CD4-positive, CD25-positive, alpha-beta regulatory T cell (primary cell): Measurements from ENCODE around the gene BFSP1. TPM values are rescaled to one million over a fixed set of nuclear protein-coding genes. Genes with fewer than 3 reads are reported as not detected.

ENCODE experiments used
- ATAC-seq, 2 donors: fragments of 150-1000 bp; cut with Tn5 transposase; one replicate each; pipeline ENCODE4 v1.10.0; 2021; ENCODE audit warnings: low read depth in 2 of 2, moderate number of reproducible peaks in 2 of 2, moderate library complexity in 1 of 2
- DNase-seq, 3 donors: peaks; one replicate each; pipeline versions ENCODE4 v3.0.0 to v3.0.0-alpha.2; 2012 to 2022; ENCODE audit warnings: mixed read lengths in 1 of 3
- H3K27ac ChIP-seq: one replicate; pipeline ENCODE4 v1.7.0; 2013; ENCODE audit warnings: mild to moderate bottlenecking, low read length; ENCODE audit not compliant: insufficient read depth, poor library complexity, severe bottlenecking
- H3K27me3 ChIP-seq: one replicate; pipeline ENCODE4 v1.7.0; 2013; ENCODE audit warnings: low read length; ENCODE audit not compliant: control insufficient read depth, insufficient read depth
- H3K36me3 ChIP-seq: one replicate; pipeline ENCODE4 v1.7.0; 2013; ENCODE audit warnings: mild to moderate bottlenecking, low read length, moderate library complexity; ENCODE audit not compliant: control insufficient read depth, insufficient read depth
- H3K4me1 ChIP-seq: 2 replicates; pipeline ENCODE4 v1.7.0; 2013; ENCODE audit warnings: mild to moderate bottlenecking, low read length; ENCODE audit not compliant: insufficient read depth, control insufficient read depth, poor library complexity, severe bottlenecking
- H3K4me3 ChIP-seq: one replicate; pipeline ENCODE4 v1.7.0; 2013; ENCODE audit warnings: low read depth, mild to moderate bottlenecking, low read length, moderate library complexity
- H3K9me3 ChIP-seq, 2 experiments: 1 replicate in 1 of 2; 2 replicates in 1 of 2; pipeline ENCODE4 v1.7.0; 2013; ENCODE audit warnings: low read length in 2 of 2, mild to moderate bottlenecking in 1 of 2, moderate library complexity in 1 of 2; ENCODE audit not compliant: control insufficient read depth in 2 of 2
- H3K27ac Mint-ChIP-seq, 3 donors: one replicate each; pipeline ENCODE4 v1.8.0; 2020 to 2022; ENCODE audit warnings: mild to moderate bottlenecking in 3 of 3, mixed read lengths in 3 of 3, moderate library complexity in 2 of 3
- H3K27me3 Mint-ChIP-seq: one replicate; pipeline ENCODE4 v1.8.0; 2022; ENCODE audit warnings: mild to moderate bottlenecking, mixed read lengths
- H3K36me3 Mint-ChIP-seq: one replicate; pipeline ENCODE4 v1.8.0; 2020; ENCODE audit warnings: mixed read lengths
- H3K4me1 Mint-ChIP-seq, 4 donors: one replicate each; pipeline ENCODE4 v1.8.0; 2020 to 2022; ENCODE audit warnings: mixed read lengths in 4 of 4, mild to moderate bottlenecking in 1 of 4
- H3K4me3 Mint-ChIP-seq, 4 donors: one replicate each; pipeline ENCODE4 v1.8.0; 2020 to 2022; ENCODE audit warnings: mild to moderate bottlenecking in 4 of 4, mixed read lengths in 4 of 4, moderate library complexity in 3 of 4
- H3K9me3 Mint-ChIP-seq, 7 donors: one replicate each; pipeline ENCODE4 v1.8.0; 2020 to 2022; ENCODE audit warnings: mixed read lengths in 7 of 7, mild to moderate bottlenecking in 3 of 7, moderate library complexity in 2 of 7
- polyA plus RNA-seq, 4 donors: library from polyadenylated mRNA; unstranded; fragments of 300-500 nt; fragmentation: Illumina TruSeq; gene quantifications; one replicate each; pipeline ENCODE4 v1.2.3, GENCODE V29; 2021
- total RNA-seq: library from RNA; stranded (reverse); gene quantifications from one replicate; pipeline ENCODE4 v1.2.3, GENCODE V29; 2022

Gene BFSP1
- total and polyA plus RNA-seq, 5 donors from 2014 or later: 0.12 to 0.39 TPM; not detected in 3

DNA sequence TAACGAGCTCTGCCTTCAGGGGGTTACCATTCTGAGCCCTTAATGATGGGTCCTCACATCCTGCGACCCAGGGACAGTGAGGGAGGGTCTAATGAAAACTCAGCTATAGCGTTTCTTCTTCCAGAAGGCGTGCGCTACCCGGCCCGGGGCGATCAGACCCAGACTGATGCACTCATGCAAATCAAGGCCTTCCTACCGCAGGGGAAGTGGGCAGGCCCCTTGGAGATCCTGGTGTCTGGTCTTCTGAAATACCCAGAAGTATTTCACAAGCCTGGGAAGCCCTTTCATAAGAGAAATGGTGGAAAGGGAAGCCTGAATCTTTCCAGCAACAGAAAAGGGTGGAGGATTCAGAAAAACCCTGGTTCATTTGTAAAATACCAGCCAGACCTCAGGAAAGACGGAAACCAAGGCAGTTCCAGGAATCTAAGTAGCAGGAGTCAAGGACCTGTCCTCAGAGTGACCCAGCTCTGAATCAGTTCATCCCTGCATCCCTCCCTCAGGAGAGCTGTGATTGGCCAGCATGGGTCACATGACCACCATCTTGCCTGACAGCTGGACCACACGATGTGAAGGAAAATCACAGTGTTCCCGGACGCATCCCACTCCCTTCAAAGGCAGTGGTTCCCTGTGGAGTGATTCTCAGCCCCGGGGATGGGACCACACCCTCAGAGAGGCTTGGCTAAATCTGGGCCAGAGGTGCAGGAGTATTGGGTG, 12.7 kb downstream of the BFSP1 start:
- Histone ChIP-seq H3K4me3 (no peak overlapping the region), H3K27ac (no peak overlapping the region), H3K27me3 (peaks cover 2% of the 10 kb centered on the region), H3K36me3 (no peaks in the 10 kb centered on the region), H3K9me3 (no peaks in the 10 kb centered on the region), H3K4me1 (no peaks in the 10 kb centered on the region)
- H3K9me3 Mint-ChIP-seq: peaks cover 0 to under 1% (median 0%) of the 10 kb centered on the region in 7 donors
- H3K4me1 Mint-ChIP-seq: no peaks in the 10 kb centered on the region
- H3K27ac Mint-ChIP-seq: no peak overlapping the region
- ATAC-seq (no peak), DNase-seq (no peak)
- H3K4me3 Mint-ChIP-seq: no peak overlapping the region
- H3K27me3 Mint-ChIP-seq: peaks cover 24% of the 10 kb centered on the region
- H3K36me3 Mint-ChIP-seq: no peaks in the 10 kb centered on the region

- H3K27ac ChIP-seq: no peak overlapping the region
- no peak for DNase-seq
- Mint-ChIP-seq H3K9me3 (no peaks in the 10 kb centered on the region), H3K27ac (no peak overlapping the region), H3K27me3 (peaks cover 17% of the 10 kb centered on the region), H3K4me3 (no peak overlapping the region), H3K36me3 (no peaks in the 10 kb centered on the region), H3K4me1 (peaks cover 0 to 9% (median 6%) of the 10 kb centered on the region in 4 donors)
- H3K36me3 ChIP-seq: no peaks in the 10 kb centered on the region
- peaks cover 2% of the 10 kb centered on the region for H3K27me3 ChIP-seq
- H3K9me3 ChIP-seq: no peaks in the 10 kb centered on the region
- H3K4me1 ChIP-seq: no peaks in the 10 kb centered on the region
- ATAC-seq: no peak
- H3K4me3 ChIP-seq: no peak overlapping the region
Observed at GRCh38 chr20:17515053-17515452, 16.1 kb downstream of the BFSP1 start.

DNA sequence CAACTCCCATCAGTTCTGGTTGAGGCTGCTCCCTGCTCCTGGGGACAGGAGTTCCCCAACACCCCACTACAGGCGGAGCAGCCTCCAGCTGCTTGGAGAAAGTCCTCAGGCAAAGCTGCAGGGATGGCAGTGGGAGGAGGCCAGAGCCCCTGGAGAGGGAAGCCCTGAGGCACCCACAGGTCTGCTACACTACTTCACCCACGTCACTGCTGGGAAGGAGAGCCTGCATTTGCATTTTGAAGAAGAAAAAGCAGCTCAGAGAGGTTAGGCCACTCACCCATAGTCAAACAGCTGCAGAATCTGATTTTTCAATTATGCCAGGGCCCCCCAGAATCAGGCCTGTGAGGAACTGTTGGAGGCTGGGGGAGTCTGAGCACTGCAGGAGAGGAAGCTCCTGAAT, 17.2 kb downstream of the BFSP1 start:
- no peaks in the 10 kb centered on the region for H3K36me3 ChIP-seq
- H3K4me1 ChIP-seq: no peaks in the 10 kb centered on the region
- no peak overlapping the region for H3K27ac ChIP-seq
- H3K27me3 ChIP-seq: peaks cover 2% of the 10 kb centered on the region
- H3K9me3 ChIP-seq: no peaks in the 10 kb centered on the region
- Mint-ChIP-seq H3K27ac (no peak overlapping the region), H3K36me3 (no peaks in the 10 kb centered on the region), H3K4me1 (peaks cover 0 to 9% (median 6%) of the 10 kb centered on the region in 4 donors), H3K27me3 (peaks cover 18% of the 10 kb centered on the region), H3K4me3 (no peak overlapping the region), H3K9me3 (no peaks in the 10 kb centered on the region)
- no peak overlapping the region for H3K4me3 ChIP-seq
- no peak for ATAC-seq
- DNase-seq: no peak

DNA sequence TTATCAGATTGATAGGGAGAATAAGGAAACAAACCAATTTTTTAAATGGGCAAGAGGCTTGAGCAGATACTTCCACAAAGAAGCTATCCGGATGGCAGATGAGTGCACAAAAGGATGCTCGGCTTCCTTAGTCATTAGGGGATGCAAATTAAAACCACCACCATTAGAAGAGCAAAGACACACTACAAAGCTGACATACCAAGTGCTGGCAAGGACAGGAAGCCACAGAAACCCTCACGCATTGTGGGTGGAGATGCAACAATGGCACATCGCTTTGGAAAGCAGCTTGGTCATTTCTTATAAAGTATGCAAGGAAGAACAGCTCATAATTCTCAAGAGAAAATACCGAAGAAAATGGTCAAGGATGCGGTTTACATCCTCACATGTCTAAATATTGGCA, 19.8 kb downstream of the BFSP1 start:
- H3K4me3 Mint-ChIP-seq: no peak overlapping the region
- peaks cover 4 to 11% (median 8%) of the 10 kb centered on the region in 4 donors for H3K4me1 Mint-ChIP-seq
- ATAC-seq (no peak), DNase-seq (peak in 1 of 3 donors; percentile 39)
- Histone ChIP-seq H3K27me3 (peaks cover 2% of the 10 kb centered on the region), H3K27ac (no peak overlapping the region), H3K4me3 (no peak overlapping the region), H3K36me3 (no peaks in the 10 kb centered on the region), H3K9me3 (no peaks in the 10 kb centered on the region), H3K4me1 (peaks cover 5% of the 10 kb centered on the region)
- H3K27ac Mint-ChIP-seq: no peak overlapping the region
- peaks cover 7% of the 10 kb centered on the region for H3K27me3 Mint-ChIP-seq
- H3K36me3 Mint-ChIP-seq: no peaks in the 10 kb centered on the region
- H3K9me3 Mint-ChIP-seq: no peaks in the 10 kb centered on the region

GRCh38 chr20:17510548-17510947, 20.6 kb downstream of the BFSP1 start:
- no peak overlapping the region for H3K4me3 Mint-ChIP-seq
- peaks cover 4 to 18% (median 12%) of the 10 kb centered on the region in 4 donors for H3K4me1 Mint-ChIP-seq
- H3K36me3 Mint-ChIP-seq: no peaks in the 10 kb centered on the region
- H3K9me3 Mint-ChIP-seq: no peaks in the 10 kb centered on the region
- no peak overlapping the region for H3K4me3 ChIP-seq
- H3K4me1 ChIP-seq: peaks cover 12% of the 10 kb centered on the region
- no peak for ATAC-seq
- peaks cover 10% of the 10 kb centered on the region for H3K27me3 Mint-ChIP-seq
- H3K36me3 ChIP-seq: no peaks in the 10 kb centered on the region
- no peaks in the 10 kb centered on the region for H3K9me3 ChIP-seq
- H3K27ac ChIP-seq: no peak overlapping the region
- no peak for DNase-seq
- H3K27ac Mint-ChIP-seq: no peak overlapping the region
- peaks cover 2% of the 10 kb centered on the region for H3K27me3 ChIP-seq

DNA sequence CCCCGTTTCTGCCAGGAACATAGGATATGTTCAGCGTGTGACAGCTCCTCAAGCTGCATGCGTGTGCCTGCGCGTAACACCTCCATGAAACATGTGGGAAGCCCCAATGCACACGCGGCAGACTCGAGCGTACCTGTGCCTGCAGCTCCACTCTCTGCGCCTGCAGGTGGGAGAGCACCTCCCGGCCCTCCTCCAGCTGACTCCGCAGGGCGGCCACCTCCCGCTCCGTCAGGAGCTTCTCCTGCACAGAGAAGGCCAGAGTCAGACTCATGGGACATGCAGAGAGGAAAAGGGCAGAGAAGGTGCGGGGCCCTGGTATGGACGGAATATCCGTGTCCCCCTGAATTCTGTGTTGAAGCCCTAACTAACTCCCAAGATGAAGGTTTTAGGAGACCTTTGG, 22.4 kb downstream of the BFSP1 start:
- no peaks in the 10 kb centered on the region for H3K9me3 ChIP-seq
- H3K27ac ChIP-seq: no peak overlapping the region
- no peaks in the 10 kb centered on the region for H3K36me3 ChIP-seq
- no peaks in the 10 kb centered on the region for H3K36me3 Mint-ChIP-seq
- peaks cover 15% of the 10 kb centered on the region for H3K27me3 Mint-ChIP-seq
- peaks cover 30% of the 10 kb centered on the region for H3K4me1 ChIP-seq
- no peak for ATAC-seq
- no peaks in the 10 kb centered on the region for H3K27me3 ChIP-seq
- H3K4me1 Mint-ChIP-seq: peaks cover 4 to 33% (median 18%) of the 10 kb centered on the region in 4 donors
- H3K9me3 Mint-ChIP-seq: peaks cover 0 to 2% (median 0%) of the 10 kb centered on the region in 7 donors
- H3K4me3 Mint-ChIP-seq: no peak overlapping the region
- H3K4me3 ChIP-seq: no peak overlapping the region
- H3K27ac Mint-ChIP-seq: no peak overlapping the region
- DNase-seq: no peak

DNA sequence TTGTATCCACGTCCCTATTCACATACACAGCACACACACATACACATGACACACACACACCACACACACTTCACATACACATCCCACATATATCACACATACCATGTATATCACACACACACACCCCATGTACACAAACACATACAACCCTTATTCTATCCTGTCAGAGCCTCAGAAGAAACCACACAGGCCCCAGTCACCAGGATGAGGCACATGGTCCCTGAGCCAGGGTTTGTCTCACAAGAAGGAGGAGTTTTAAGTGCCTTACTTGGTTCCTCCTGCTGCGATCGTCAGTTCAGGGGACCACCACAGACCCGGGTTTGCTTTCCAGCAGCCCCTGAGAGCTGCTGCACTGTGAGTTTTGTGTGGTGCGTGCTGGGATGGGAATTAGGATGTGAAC, 23.6 kb downstream of the BFSP1 start:
- no peak for ATAC-seq
- H3K4me3 ChIP-seq: no peak overlapping the region
- peak overlapping the region in 1 of 3 donors; percentile 9 for H3K27ac Mint-ChIP-seq
- peaks cover 31% of the 10 kb centered on the region for H3K4me1 ChIP-seq
- H3K36me3 Mint-ChIP-seq: no peaks in the 10 kb centered on the region
- no peaks in the 10 kb centered on the region for H3K36me3 ChIP-seq
- peaks cover 4 to 34% (median 21%) of the 10 kb centered on the region in 4 donors for H3K4me1 Mint-ChIP-seq
- no peak for DNase-seq
- H3K27ac ChIP-seq: no peak overlapping the region
- H3K9me3 ChIP-seq: no peaks in the 10 kb centered on the region
- H3K4me3 Mint-ChIP-seq: peak overlapping the region in 2 of 4 donors; percentile 0 to 79
- H3K27me3 Mint-ChIP-seq: peaks cover 15% of the 10 kb centered on the region
- peaks cover 0 to 2% (median 0%) of the 10 kb centered on the region in 7 donors for H3K9me3 Mint-ChIP-seq
- no peaks in the 10 kb centered on the region for H3K27me3 ChIP-seq

DNA sequence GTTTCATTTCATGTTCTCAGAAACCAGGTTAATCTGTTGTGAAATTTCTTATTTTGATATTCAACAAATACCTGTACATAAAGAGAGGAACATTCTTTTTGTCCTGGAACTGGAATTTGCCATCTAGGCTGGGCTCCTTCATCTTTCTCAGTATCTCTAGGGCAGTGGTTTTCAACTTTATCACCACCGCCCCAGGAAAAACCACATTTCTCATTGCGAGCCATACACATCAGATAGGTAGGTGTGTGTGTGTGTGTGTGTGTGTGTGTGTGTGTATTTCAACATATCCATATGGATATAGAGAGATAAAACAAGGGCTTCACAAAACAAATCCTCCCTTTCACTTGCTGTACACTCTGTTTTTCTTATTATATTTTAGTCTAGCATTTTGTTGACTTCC, 24.1 kb downstream of the BFSP1 start:
- Mint-ChIP-seq H3K27ac (peak overlapping the region in 2 of 3 donors; percentile 3 to 9), H3K27me3 (peaks cover 15% of the 10 kb centered on the region), H3K4me1 (peaks cover 4 to 34% (median 20%) of the 10 kb centered on the region in 4 donors), H3K9me3 (peaks cover 0 to 2% (median 0%) of the 10 kb centered on the region in 7 donors), H3K36me3 (no peaks in the 10 kb centered on the region), H3K4me3 (peak overlapping the region in 2 of 4 donors; percentile 0 to 79)
- Histone ChIP-seq H3K27me3 (no peaks in the 10 kb centered on the region), H3K27ac (no peak overlapping the region), H3K4me3 (no peak overlapping the region), H3K36me3 (no peaks in the 10 kb centered on the region), H3K4me1 (peaks cover 31% of the 10 kb centered on the region), H3K9me3 (no peaks in the 10 kb centered on the region)
- DNase-seq (no peak), ATAC-seq (no peak)
